CD4-positive, alpha-beta T cell (primary cell): ENCODE measurements around the gene NDUFA7. TPM values are rescaled to one million over a fixed set of nuclear protein-coding genes. Genes with fewer than 3 reads are reported as not detected.

Experiments
- ATAC-seq: fragments of 200-7000 bp; cut with Tn5 transposase; one replicate; pipeline ENCODE4 v1.10.0; 2022; ENCODE audit warnings: mild to moderate bottlenecking; ENCODE audit not compliant: poor library complexity
- CTCF ChIA-PET: fragments of 350-600 bp; sonication (Branson Sonifier 250); formaldehyde crosslinking; loops from one replicate; lab custom pipeline; 2021; ENCODE audit warnings: antibody characterized with exemption, inconsistent platforms; lab: Charles Lee
- POLR2A ChIA-PET: fragments of 350-600 bp; sonication (Branson Sonifier 250); formaldehyde crosslinking; loops from one replicate; lab custom pipeline; 2021; ENCODE audit warnings: antibody characterized with exemption, inconsistent platforms; lab: Charles Lee
- DNase-seq, 14 experiments: peaks; one replicate each; pipeline ENCODE4 v3.0.0-alpha.2; 2013 to 2020; ENCODE audit warnings: mixed read lengths in 2 of 14
- H3K27ac ChIP-seq, 2 donors: one replicate each; pipeline versions ENCODE4 v1.5.1 to v1.7.0; 2013; ENCODE audit warnings: low read length in 2 of 2, low read depth in 1 of 2, mild to moderate bottlenecking in 1 of 2
- H3K27me3 ChIP-seq, 2 experiments: 1 replicate in 1 of 2; 2 replicates in 1 of 2; pipeline versions ENCODE4 v1.6.1 to v1.7.0; 2013; ENCODE audit warnings: low read length in 2 of 2, control low read depth in 1 of 2, mild to moderate bottlenecking in 1 of 2, moderate library complexity in 1 of 2; ENCODE audit not compliant: insufficient read depth in 2 of 2, control insufficient read depth in 1 of 2
- H3K36me3 ChIP-seq: one replicate; pipeline ENCODE4 v1.6.1; 2013; ENCODE audit warnings: low read length, control low read depth; ENCODE audit not compliant: insufficient read depth
- H3K4me1 ChIP-seq: one replicate; pipeline ENCODE4 v1.6.1; 2013; ENCODE audit warnings: low read length, control low read depth; ENCODE audit not compliant: insufficient read depth
- H3K4me3 ChIP-seq: one replicate; pipeline ENCODE4 v1.5.1; 2013; ENCODE audit warnings: mild to moderate bottlenecking, low read length, moderate library complexity
- H3K9me3 ChIP-seq, 2 experiments: 1 replicate in 1 of 2; 2 replicates in 1 of 2; pipeline versions ENCODE4 v1.6.1 to v1.7.0; 2013; ENCODE audit warnings: low read length in 2 of 2, mild to moderate bottlenecking in 2 of 2, control low read depth in 1 of 2, moderate library complexity in 1 of 2; ENCODE audit not compliant: control insufficient read depth in 1 of 2, insufficient read depth in 1 of 2
- H3K27ac Mint-ChIP-seq: one replicate; pipeline ENCODE4 v1.8.0; 2020; ENCODE audit warnings: mixed read lengths
- H3K27me3 Mint-ChIP-seq: one replicate; pipeline ENCODE4 v1.8.0; 2021; ENCODE audit warnings: mixed read lengths
- H3K36me3 Mint-ChIP-seq: one replicate; pipeline ENCODE4 v1.8.0; 2021; ENCODE audit warnings: low read depth, mixed read lengths
- H3K4me1 Mint-ChIP-seq: one replicate; pipeline ENCODE4 v1.8.0; 2021; ENCODE audit warnings: low read depth, mixed read lengths
- H3K4me3 Mint-ChIP-seq: one replicate; pipeline ENCODE4 v1.8.0; 2020; ENCODE audit warnings: mild to moderate bottlenecking, mixed read lengths
- H3K9me3 Mint-ChIP-seq: one replicate; pipeline ENCODE4 v1.8.0; 2020; ENCODE audit warnings: mixed read lengths
- intact Hi-C, 2 experiments: fragments of 100-400 bp; cut with DNase I in 1 of 2; cut with micrococcal nuclease in 1 of 2; formaldehyde crosslinking; loops; one replicate each; pipeline versions ENCODE4 v1.15.1 to v1.9.0; 2023 to 2025; cut with DNase I, micrococcal nuclease
- total RNA-seq, 174 experiments: library from RNA in 2 of 174; stranded (reverse) in 2 of 174; gene quantifications; one replicate each; pipeline ENCODE4 v1.2.3 and lab custom pipeline; 2021 to 2026
- TF ChIP-seq, protein P1 (sequence below): fragments of 200-600 bp; IDR thresholded peaks from one replicate; pipeline ENCODE4 v1.8.0; 2022; ENCODE audit warnings: antibody characterized with exemption, mild to moderate bottlenecking

NDUFA7 gene
- total RNA-seq, 2 experiments from 2014 or later = 42.0 to 42.7 TPM

DNA sequence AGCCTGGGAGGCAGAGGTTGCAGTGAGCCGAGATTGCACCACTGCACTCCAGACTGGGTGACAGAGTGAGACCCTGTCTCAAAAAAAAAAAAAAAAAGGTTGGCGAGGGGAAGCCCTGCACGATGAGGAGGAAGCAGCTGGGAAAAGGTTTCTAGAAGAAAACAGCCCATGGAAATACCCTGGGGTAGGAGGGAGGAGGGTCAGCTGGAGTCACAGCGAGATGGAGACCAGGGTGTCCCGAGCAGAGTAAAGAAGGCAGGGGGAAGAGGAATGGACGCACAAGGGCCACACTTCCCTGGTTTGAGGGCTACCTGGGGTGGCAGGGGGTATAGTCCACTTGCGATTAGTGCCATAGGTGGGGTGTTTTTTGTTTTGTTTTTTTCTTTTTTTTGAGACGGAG is 15.5 kb upstream of the NDUFA7 start:
- Mint-ChIP-seq H3K36me3 (no peaks in the 10 kb centered on the region), H3K27ac (no peak overlapping the region), H3K4me3 (no peak overlapping the region), H3K27me3 (peaks cover 38% of the 10 kb centered on the region), H3K9me3 (no peaks in the 10 kb centered on the region), H3K4me1 (peaks cover 5% of the 10 kb centered on the region)
- peaks cover 19 to 26% of the 10 kb centered on the region in 2 experiments for H3K27me3 ChIP-seq
- ChIA-PET CTCF (no interaction called here), POLR2A (no interaction called here)
- H3K36me3 ChIP-seq = no peaks in the 10 kb centered on the region
- no peak overlapping the region for H3K4me3 ChIP-seq
- no peak overlapping the region for H3K27ac ChIP-seq
- no peak for ATAC-seq
- no peak for DNase-seq
- intact Hi-C loops = no loop called here
- peaks cover 24% of the 10 kb centered on the region for H3K4me1 ChIP-seq
- TF ChIP-seq, protein P1, sequence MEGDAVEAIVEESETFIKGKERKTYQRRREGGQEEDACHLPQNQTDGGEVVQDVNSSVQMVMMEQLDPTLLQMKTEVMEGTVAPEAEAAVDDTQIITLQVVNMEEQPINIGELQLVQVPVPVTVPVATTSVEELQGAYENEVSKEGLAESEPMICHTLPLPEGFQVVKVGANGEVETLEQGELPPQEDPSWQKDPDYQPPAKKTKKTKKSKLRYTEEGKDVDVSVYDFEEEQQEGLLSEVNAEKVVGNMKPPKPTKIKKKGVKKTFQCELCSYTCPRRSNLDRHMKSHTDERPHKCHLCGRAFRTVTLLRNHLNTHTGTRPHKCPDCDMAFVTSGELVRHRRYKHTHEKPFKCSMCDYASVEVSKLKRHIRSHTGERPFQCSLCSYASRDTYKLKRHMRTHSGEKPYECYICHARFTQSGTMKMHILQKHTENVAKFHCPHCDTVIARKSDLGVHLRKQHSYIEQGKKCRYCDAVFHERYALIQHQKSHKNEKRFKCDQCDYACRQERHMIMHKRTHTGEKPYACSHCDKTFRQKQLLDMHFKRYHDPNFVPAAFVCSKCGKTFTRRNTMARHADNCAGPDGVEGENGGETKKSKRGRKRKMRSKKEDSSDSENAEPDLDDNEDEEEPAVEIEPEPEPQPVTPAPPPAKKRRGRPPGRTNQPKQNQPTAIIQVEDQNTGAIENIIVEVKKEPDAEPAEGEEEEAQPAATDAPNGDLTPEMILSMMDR = no peak
- peaks cover 0 to 3% of the 10 kb centered on the region in 2 experiments for H3K9me3 ChIP-seq

DNA sequence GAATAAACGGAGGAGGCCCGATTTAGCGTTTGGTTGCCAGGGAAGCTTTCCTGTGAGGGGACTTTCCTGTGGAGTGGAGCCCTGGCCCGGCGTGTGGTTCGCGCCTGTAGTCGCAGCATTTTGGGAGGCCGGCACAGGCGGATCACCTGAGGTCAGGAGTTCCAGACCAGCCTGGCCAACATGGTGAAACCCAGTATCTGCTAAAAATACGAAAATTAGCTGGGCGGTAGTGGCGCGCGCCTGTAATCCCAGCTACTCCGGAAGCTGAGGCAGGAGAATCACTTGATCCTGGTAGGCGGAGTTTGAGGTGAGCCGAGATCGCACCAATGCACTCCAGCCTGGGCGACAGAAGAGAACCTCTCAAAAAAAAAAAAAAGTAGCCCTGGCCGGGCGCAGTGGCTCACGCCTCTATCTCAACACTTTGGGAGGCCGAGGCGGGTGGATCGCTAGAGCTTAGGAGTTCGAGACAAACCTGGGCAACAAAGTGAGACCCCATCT is 14.9 kb upstream of the NDUFA7 start:
- Mint-ChIP-seq H3K27me3 (peaks cover 38% of the 10 kb centered on the region), H3K4me1 (peaks cover 5% of the 10 kb centered on the region), H3K4me3 (peak overlapping the region; percentile 60), H3K27ac (no peak overlapping the region), H3K36me3 (no peaks in the 10 kb centered on the region), H3K9me3 (no peaks in the 10 kb centered on the region)
- Histone ChIP-seq H3K4me1 (peaks cover 24% of the 10 kb centered on the region), H3K36me3 (no peaks in the 10 kb centered on the region), H3K9me3 (peaks cover 0 to 3% of the 10 kb centered on the region in 2 experiments), H3K27ac (no peak overlapping the region), H3K27me3 (peaks cover 19 to 26% of the 10 kb centered on the region in 2 experiments), H3K4me3 (no peak overlapping the region)
- POLR2A ChIA-PET = no interaction called here
- CTCF ChIA-PET = no interaction called here
- intact Hi-C loops = no loop called here
- ATAC-seq (no peak), DNase-seq (no peak)
- TF ChIP-seq, protein P1 = no peak

DNA sequence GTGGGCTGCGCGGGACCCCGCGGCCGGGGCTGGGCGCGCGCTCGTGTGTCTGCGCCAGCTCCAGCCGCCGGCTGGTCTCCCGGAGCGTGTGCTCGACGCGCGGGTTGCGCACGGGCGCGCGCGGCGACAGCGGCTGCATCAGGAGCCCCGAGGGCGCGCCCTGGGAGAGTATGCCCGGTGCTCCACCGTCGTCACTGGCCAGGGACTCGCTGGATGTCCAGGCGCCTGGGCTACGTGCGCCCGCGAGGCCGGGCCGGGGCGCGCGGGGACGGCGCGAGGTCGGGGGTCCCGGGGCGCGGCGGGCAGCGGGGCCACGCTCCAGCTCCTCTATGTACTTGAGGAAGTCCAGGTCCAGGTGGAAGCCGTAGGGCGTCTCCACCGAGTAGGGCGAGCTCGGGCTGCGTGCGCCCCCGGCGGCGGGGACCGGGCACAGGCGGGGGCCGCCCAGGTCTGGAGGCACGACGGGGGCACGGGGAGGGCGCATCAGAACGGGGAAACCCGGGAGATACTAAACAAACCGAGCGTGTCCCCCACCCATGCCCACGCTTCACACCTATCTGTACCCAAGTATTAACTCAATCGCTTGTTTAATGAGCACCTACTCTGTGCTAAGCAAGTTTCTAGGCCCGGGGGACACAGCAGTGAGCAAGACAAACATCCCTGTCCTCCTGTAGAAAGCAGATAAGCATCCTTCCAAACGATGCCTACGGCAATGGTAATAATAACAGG is 14.3 kb upstream of the NDUFA7 start:
- H3K36me3 ChIP-seq = no peaks in the 10 kb centered on the region
- peaks cover 20% of the 10 kb centered on the region for H3K4me1 ChIP-seq
- H3K27me3 ChIP-seq = peaks cover 19 to 26% of the 10 kb centered on the region in 2 experiments
- H3K9me3 ChIP-seq = peaks cover 0 to 3% of the 10 kb centered on the region in 2 experiments
- intact Hi-C loops = no loop called here
- Mint-ChIP-seq H3K27me3 (peaks cover 34% of the 10 kb centered on the region), H3K9me3 (no peaks in the 10 kb centered on the region), H3K4me1 (peaks cover 5% of the 10 kb centered on the region), H3K4me3 (peak overlapping the region; percentile 60), H3K27ac (no peak overlapping the region), H3K36me3 (no peaks in the 10 kb centered on the region)
- H3K4me3 ChIP-seq = no peak overlapping the region
- ATAC-seq = peak; percentile 66
- CTCF ChIA-PET = no interaction called here
- H3K27ac ChIP-seq = no peak overlapping the region
- TF ChIP-seq, protein P1 = no peak
- DNase-seq = peak in 6 of 14 experiments; percentile 6 to 42 (median 28)
- POLR2A ChIA-PET = no interaction called here
